BE2C (cell line): ENCODE measurements around the gene ERN2. TPM values are rescaled to one million over a fixed set of nuclear protein-coding genes. Genes with fewer than 3 reads are reported as not detected.

Experiments used
- DNase-seq: peaks from one replicate; pipeline ENCODE4 v3.0.0-alpha.2; 2020
- H3K27me3 ChIP-seq: fragments of 250-450 bp; sonication (Bioruptor Pico); 2 replicates; pipeline ENCODE4 v1.5.1; 2020; ENCODE audit warnings: mild to moderate bottlenecking
- H3K36me3 ChIP-seq: fragments of 250-450 bp; sonication (Bioruptor Pico); 2 replicates; pipeline ENCODE4 v1.5.1; 2020; ENCODE audit warnings: mild to moderate bottlenecking
- H3K4me1 ChIP-seq: fragments of 250-450 bp; sonication (Bioruptor Pico); 2 replicates; pipeline ENCODE4 v1.5.1; 2020
- H3K4me3 ChIP-seq: 2 replicates; pipeline ENCODE4 v1.5.1; 2011; ENCODE audit warnings: low read depth, low read length
- H3K9me3 ChIP-seq: fragments of 250-450 bp; sonication (Bioruptor Pico); 2 replicates; pipeline ENCODE4 v1.5.1; 2020
- CTCF ChIP-seq: IDR thresholded peaks from 2 replicates; pipeline ENCODE4 v1.5.1; 2012; ENCODE audit warnings: mild to moderate bottlenecking, low read depth, low read length
- polyA plus RNA-seq: library from polyadenylated mRNA; unstranded; fragments of >200 nt; gene quantifications from one replicate; pipeline ENCODE4 v1.2.1, GENCODE V29; 2012; ENCODE audit warnings: low read depth, missing spikeins; ENCODE audit not compliant: insufficient read length, insufficient read depth

Gene ERN2
- polyA plus RNA-seq: not detected

- Histone ChIP-seq H3K4me3 (no peak within 1 kb of the TSS), H3K27me3 (peaks cover 5% of the 10 kb centered on the region; the same call in 1 of the 2 replicates), H3K4me1 (no peaks in the 10 kb centered on the region), H3K9me3 (no peaks in the 10 kb centered on the region), H3K36me3 (no peaks in the 10 kb centered on the region)
- DNase-seq: no peak
- no peak for TF ChIP-seq CTCF
Measured at GRCh38 chr16:23712976-23713375, at the start of gene ERN2. Gene ERN2, minus strand, starts transcription at chr16:23713222. Its CDS starts 35 bp downstream, at chr16:23713187.

- TF ChIP-seq CTCF: no peak
- no peak for DNase-seq
- peaks cover 7% of the 10 kb centered on the region; the same call in 1 of the 2 replicates for H3K27me3 ChIP-seq
- H3K4me3 ChIP-seq: no peak overlapping the region
- H3K9me3 ChIP-seq: no peaks in the 10 kb centered on the region
- H3K4me1 ChIP-seq: no peaks in the 10 kb centered on the region
- no peaks in the 10 kb centered on the region for H3K36me3 ChIP-seq
Measured at GRCh38 chr16:23757937-23758619, 45.1 kb upstream of the ERN2 start.

GRCh38 chr16:23757116-23757515, 44.1 kb upstream of the ERN2 start:
- Histone ChIP-seq H3K4me3 (no peak overlapping the region), H3K36me3 (no peaks in the 10 kb centered on the region), H3K27me3 (peaks cover 7% of the 10 kb centered on the region; the same call in 1 of the 2 replicates), H3K4me1 (no peaks in the 10 kb centered on the region), H3K9me3 (no peaks in the 10 kb centered on the region)
- no peak for DNase-seq
- no peak for TF ChIP-seq CTCF

- no peak overlapping the region for H3K4me3 ChIP-seq
- H3K27me3 ChIP-seq: peaks cover 7% of the 10 kb centered on the region; the same call in 1 of the 2 replicates
- no peak for TF ChIP-seq CTCF
- H3K4me1 ChIP-seq: no peaks in the 10 kb centered on the region
- H3K36me3 ChIP-seq: no peaks in the 10 kb centered on the region
- no peaks in the 10 kb centered on the region for H3K9me3 ChIP-seq
- no peak for DNase-seq
Measured at GRCh38 chr16:23755484-23755809, 42.4 kb upstream of the ERN2 start.

- no peak for TF ChIP-seq CTCF
- peak; percentile 15 for DNase-seq
- Histone ChIP-seq H3K27me3 (peaks cover 7% of the 10 kb centered on the region; the same call in 1 of the 2 replicates), H3K9me3 (no peaks in the 10 kb centered on the region), H3K4me3 (no peak within 1 kb of the TSS), H3K36me3 (no peaks in the 10 kb centered on the region), H3K4me1 (no peaks in the 10 kb centered on the region)
Measured at GRCh38 chr16:23754594-23755483, 41.8 kb upstream of the ERN2 start, which contains the start of gene CHP2. Gene CHP2, plus strand, starts transcription at chr16:23755026. Its CDS starts 24 bp downstream, at chr16:23755050.
